Measurements from ENCODE around the gene ZNF618. TPM values are rescaled to one million over a fixed set of nuclear protein-coding genes. Genes with fewer than 3 reads are reported as not detected.

Gene ZNF618
- total and polyA plus RNA-seq, 8 donors = 1.2 to 19.8 (median 5.3) TPM

DNA sequence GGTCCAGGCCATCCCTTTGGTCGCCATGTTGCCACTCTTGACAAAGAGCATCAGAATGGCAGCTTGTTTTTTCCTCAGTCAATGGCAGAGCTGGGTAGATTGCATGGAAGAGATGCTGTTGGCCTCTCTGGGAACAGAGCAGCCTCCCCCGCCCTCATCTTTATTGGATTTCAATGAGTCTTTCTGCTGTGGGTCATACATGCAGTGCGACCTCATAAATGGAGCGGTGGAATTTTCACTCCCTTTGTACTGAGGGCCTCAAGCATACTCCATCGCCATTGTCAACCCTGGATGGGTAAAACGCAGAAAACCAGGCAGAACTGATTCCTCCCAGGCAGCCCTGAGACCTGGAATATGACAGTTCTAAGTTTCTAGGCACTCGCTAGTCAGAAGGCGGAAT is 71.8 kb downstream of the ZNF618 start:
- 84 to 92% (median 89%) methylated on average over 8 of the region's 8 CpGs for WGBS, 5 donors
- intact Hi-C loops (cut with DNase I; ENCODE audit: low total_unique reads) = no loop called here
- TF ChIP-seq POLR2AphosphoS5 (IDR thresholded peaks at IDR 0.05) (no peak), POLR2A (IDR thresholded peaks at IDR 0.05) (no peak), EP300 (IDR thresholded peaks at IDR 0.05) (no peak)
- TF ChIP-seq, protein P1, sequence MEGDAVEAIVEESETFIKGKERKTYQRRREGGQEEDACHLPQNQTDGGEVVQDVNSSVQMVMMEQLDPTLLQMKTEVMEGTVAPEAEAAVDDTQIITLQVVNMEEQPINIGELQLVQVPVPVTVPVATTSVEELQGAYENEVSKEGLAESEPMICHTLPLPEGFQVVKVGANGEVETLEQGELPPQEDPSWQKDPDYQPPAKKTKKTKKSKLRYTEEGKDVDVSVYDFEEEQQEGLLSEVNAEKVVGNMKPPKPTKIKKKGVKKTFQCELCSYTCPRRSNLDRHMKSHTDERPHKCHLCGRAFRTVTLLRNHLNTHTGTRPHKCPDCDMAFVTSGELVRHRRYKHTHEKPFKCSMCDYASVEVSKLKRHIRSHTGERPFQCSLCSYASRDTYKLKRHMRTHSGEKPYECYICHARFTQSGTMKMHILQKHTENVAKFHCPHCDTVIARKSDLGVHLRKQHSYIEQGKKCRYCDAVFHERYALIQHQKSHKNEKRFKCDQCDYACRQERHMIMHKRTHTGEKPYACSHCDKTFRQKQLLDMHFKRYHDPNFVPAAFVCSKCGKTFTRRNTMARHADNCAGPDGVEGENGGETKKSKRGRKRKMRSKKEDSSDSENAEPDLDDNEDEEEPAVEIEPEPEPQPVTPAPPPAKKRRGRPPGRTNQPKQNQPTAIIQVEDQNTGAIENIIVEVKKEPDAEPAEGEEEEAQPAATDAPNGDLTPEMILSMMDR (IDR thresholded peaks at IDR 0.05) = no peak
- Histone ChIP-seq H3K4me3 (no peak overlapping the region), H3K27ac (no peak overlapping the region), H3K9me3 (no peaks in the 10 kb centered on the region), H3K27me3 (no peaks in the 10 kb centered on the region), H3K36me3 (no peaks in the 10 kb centered on the region), H3K4me1 (no peaks in the 10 kb centered on the region)
- no peak for DNase-seq

GRCh38 chr9:113948891-113949570 is 72.9 kb downstream of the ZNF618 start:
- Histone ChIP-seq H3K4me3 (no peak overlapping the region), H3K27me3 (no peaks in the 10 kb centered on the region), H3K9me3 (no peaks in the 10 kb centered on the region), H3K36me3 (no peaks in the 10 kb centered on the region), H3K27ac (no peak overlapping the region), H3K4me1 (peaks cover 0 to 2% (median 0%) of the 10 kb centered on the region in 4 donors)
- intact Hi-C loops (cut with DNase I; ENCODE audit: low total_unique reads) = no loop called here
- no peak for DNase-seq
- TF ChIP-seq, protein P1 (IDR thresholded peaks at IDR 0.05) = no peak
- no peak for TF ChIP-seq POLR2A (IDR thresholded peaks at IDR 0.05)
- TF ChIP-seq POLR2AphosphoS5 (IDR thresholded peaks at IDR 0.05) = no peak
- no peak for TF ChIP-seq EP300 (IDR thresholded peaks at IDR 0.05)
- WGBS, 5 donors = 75 to 93% (median 86%) methylated on average over 11 of the region's 11 CpGs

GRCh38 chr9:113949571-113950078 is 73.5 kb downstream of the ZNF618 start:
- TF ChIP-seq EP300 (IDR thresholded peaks at IDR 0.05) (no peak), POLR2A (IDR thresholded peaks at IDR 0.05) (no peak), POLR2AphosphoS5 (IDR thresholded peaks at IDR 0.05) (no peak)
- TF ChIP-seq, protein P1 (IDR thresholded peaks at IDR 0.05) = no peak
- Histone ChIP-seq H3K4me3 (no peak overlapping the region), H3K27me3 (no peaks in the 10 kb centered on the region), H3K9me3 (no peaks in the 10 kb centered on the region), H3K27ac (no peak overlapping the region), H3K4me1 (peaks cover under 1 to 8% (median 3%) of the 10 kb centered on the region in 4 donors), H3K36me3 (no peaks in the 10 kb centered on the region)
- 91 to 96% (median 95%) methylated on average over 17 of the region's 17 CpGs for WGBS, 5 donors
- intact Hi-C loops (cut with DNase I; ENCODE audit: low total_unique reads) = no loop called here
- DNase-seq = no peak

GRCh38 chr9:113950195-113951031 is 74.3 kb downstream of the ZNF618 start:
- TF ChIP-seq EP300 (IDR thresholded peaks at IDR 0.05) (no peak), POLR2AphosphoS5 (IDR thresholded peaks at IDR 0.05) (no peak), POLR2A (IDR thresholded peaks at IDR 0.05) (no peak)
- TF ChIP-seq, protein P1 (IDR thresholded peaks at IDR 0.05) = no peak
- H3K9me3 ChIP-seq = no peaks in the 10 kb centered on the region
- peaks cover 4 to 15% (median 8%) of the 10 kb centered on the region in 4 donors for H3K4me1 ChIP-seq
- H3K36me3 ChIP-seq = no peaks in the 10 kb centered on the region
- H3K27ac ChIP-seq = no peak overlapping the region
- no peak overlapping the region for H3K4me3 ChIP-seq
- 91 to 93% (median 92%) methylated on average over 13 of the region's 13 CpGs for WGBS, 5 donors
- no peaks in the 10 kb centered on the region for H3K27me3 ChIP-seq
- intact Hi-C loops (cut with DNase I; ENCODE audit: low total_unique reads) = no loop called here
- no peak for DNase-seq

Measured in stomach (tissue), 9 donors.